PC-9 (cell line): Measurements from ENCODE around the gene SARS1. TPM values are rescaled to one million over a fixed set of nuclear protein-coding genes. Genes with fewer than 3 reads are reported as not detected.

ENCODE experiments used
- BruUV-seq: library from RNA; stranded (reverse); fragments of 400-500 nt; replicated peaks from 2 replicates; lab custom pipeline; 2021; lab: Mats Ljungman, UMichigan
- CTCF ChIA-PET: fragments of 300-600 bp; sonication (Branson Sonifier 250); formaldehyde crosslinking; loops from one replicate; lab custom pipeline; 2022; ENCODE audit warnings: antibody characterized with exemption; lab: Charles Lee
- POLR2A ChIA-PET: fragments of 300-600 bp; sonication (Branson Sonifier 250); formaldehyde crosslinking; loops from one replicate; lab custom pipeline; 2022; ENCODE audit warnings: antibody characterized with exemption; ENCODE audit not compliant: unreplicated experiment; lab: Charles Lee
- DNase-seq, 2 experiments: peaks; one replicate each; pipeline versions ENCODE4 v3.0.0 to v3.0.0-alpha.2; 2015 to 2022; ENCODE audit warnings: mixed read lengths in 1 of 2
- H2AFZ ChIP-seq: fragments of 200-600 bp; sonication (generic); 2 replicates; pipeline ENCODE4 v1.8.1; 2017; ENCODE audit warnings: antibody characterized with exemption
- H3F3A ChIP-seq: fragments of 200-600 bp; sonication (generic); 2 replicates; pipeline ENCODE4 v1.8.1; 2017; ENCODE audit warnings: antibody characterized with exemption, mild to moderate bottlenecking, low read depth; ENCODE audit not compliant: insufficient read depth
- H3K27ac ChIP-seq: fragments of 200-600 bp; sonication (generic); 2 replicates; pipeline ENCODE4 v1.6.1; 2016; ENCODE audit warnings: mixed run types
- H3K27me3 ChIP-seq: fragments of 200-600 bp; sonication (generic); 2 replicates; pipeline ENCODE4 v1.6.1; 2016; ENCODE audit warnings: low read depth, mixed run types; ENCODE audit not compliant: insufficient read depth
- H3K36me3 ChIP-seq: fragments of 200-600 bp; sonication (generic); 2 replicates; pipeline ENCODE4 v1.6.1; 2016; ENCODE audit warnings: low read depth, mixed run types
- H3K4me1 ChIP-seq: fragments of 200-600 bp; sonication (generic); replicated peaks from 2 replicates; pipeline ENCODE4 v1.6.1; 2016; ENCODE audit warnings: mixed run types; ENCODE audit not compliant: insufficient read depth
- H3K4me2 ChIP-seq: fragments of 200-600 bp; sonication (generic); 2 replicates; pipeline ENCODE4 v1.6.1; 2017; ENCODE audit warnings: mixed run types
- H3K4me3 ChIP-seq: fragments of 200-600 bp; sonication (generic); 2 replicates; pipeline ENCODE4 v1.6.1; 2016; ENCODE audit warnings: mixed run types
- H3K79me2 ChIP-seq: fragments of 200-600 bp; sonication (generic); 2 replicates; pipeline ENCODE4 v1.6.1; 2017; ENCODE audit warnings: low read depth, mixed run types
- H3K9me2 ChIP-seq: fragments of 200-600 bp; sonication (generic); 2 replicates; pipeline ENCODE4 v1.8.1; 2017; ENCODE audit warnings: mild to moderate bottlenecking; ENCODE audit not compliant: insufficient read depth
- H3K9me3 ChIP-seq: fragments of 200-600 bp; sonication (generic); 2 replicates; pipeline ENCODE4 v1.8.1; 2016; ENCODE audit warnings: low read depth; ENCODE audit not compliant: insufficient read depth
- H4K20me1 ChIP-seq: fragments of 200-600 bp; sonication (generic); 2 replicates; pipeline ENCODE4 v1.8.1; 2017; ENCODE audit not compliant: insufficient read depth
- CTCF ChIP-seq: fragments of 200-600 bp; sonication (generic); conservative IDR thresholded peaks from 2 replicates; pipeline ENCODE4 v1.6.1; 2017; ENCODE audit warnings: mixed run types, antibody characterized with exemption, mild to moderate bottlenecking, moderate library complexity
- EZH2 ChIP-seq: fragments of 200-600 bp; sonication (generic); IDR thresholded peaks from 2 replicates; pipeline ENCODE4 v1.8.0; 2017; ENCODE audit warnings: antibody characterized with exemption, low read depth
- intact Hi-C: fragments of 100-400 bp; cut with micrococcal nuclease; formaldehyde crosslinking; loops from one replicate; pipeline ENCODE4 v1.10.0; 2022; ENCODE audit not compliant: unreplicated experiment
- total RNA-seq: library from RNA; stranded (reverse); gene quantifications from 2 replicates; pipeline ENCODE4 v1.2.3, GENCODE V29; 2021

The SARS1 gene
- total RNA-seq, 1 experiment from 2014 or later: 206 TPM

GRCh38 chr1:109241841-109242345 is 28.2 kb downstream of the SARS1 start:
- Histone ChIP-seq H3K79me2 (no peaks in the 10 kb centered on the region), H3K9me3 (no peaks in the 10 kb centered on the region), H3K27me3 (no peaks in the 10 kb centered on the region), H3F3A (peaks cover 45% of the 10 kb centered on the region), H2AFZ (no peak overlapping the region), H3K4me2 (no peak overlapping the region), H3K27ac (no peak overlapping the region), H4K20me1 (no peaks in the 10 kb centered on the region; the same call in 1 of the 2 replicates), H3K4me3 (no peak overlapping the region), H3K36me3 (peaks cover 24% of the 10 kb centered on the region), H3K9me2 (no peaks in the 10 kb centered on the region), H3K4me1 (peaks cover 38% of the 10 kb centered on the region)
- DNase-seq: no peak
- TSS peak; percentile 20 for BruUV-seq
- TF ChIP-seq EZH2 (no peak), CTCF (no peak)
- intact Hi-C loops: no loop called here
- ChIA-PET POLR2A (interaction anchor here (0.6 kb wide), 1 partner anchor 158 kb away, joined by 27 read pairs; no protein-coding TSS in a partner anchor), CTCF (interaction anchor here (0.6 to 1.3 kb wide), 3 partner anchors 41 to 1256 kb away, joined by 3 to 4 read pairs (median 3); no protein-coding TSS in a partner anchor)

- BruUV-seq: no TSS peak
- Histone ChIP-seq H3K27ac (no peak overlapping the region), H4K20me1 (no peaks in the 10 kb centered on the region), H3K9me3 (no peaks in the 10 kb centered on the region), H3K9me2 (no peaks in the 10 kb centered on the region), H3K4me1 (peaks cover 38% of the 10 kb centered on the region), H3K79me2 (no peaks in the 10 kb centered on the region), H3K4me2 (no peak overlapping the region), H3K4me3 (no peak overlapping the region), H2AFZ (no peak overlapping the region), H3K27me3 (no peaks in the 10 kb centered on the region), H3F3A (peaks cover 40% of the 10 kb centered on the region), H3K36me3 (peaks cover 20% of the 10 kb centered on the region)
- no peak for TF ChIP-seq EZH2
- no peak for TF ChIP-seq CTCF
- ChIA-PET CTCF (no interaction called here), POLR2A (no interaction called here)
- no peak for DNase-seq
- intact Hi-C loops: no loop called here
Observed at GRCh38 chr1:109242387-109242786, 28.7 kb downstream of the SARS1 start.

GRCh38 chr1:109243221-109243620 is 29.5 kb downstream of the SARS1 start:
- Histone ChIP-seq H3K27ac (no peak overlapping the region), H2AFZ (no peak overlapping the region), H3K4me3 (no peak overlapping the region), H3K79me2 (no peaks in the 10 kb centered on the region), H3K4me1 (peaks cover 36% of the 10 kb centered on the region), H3K9me2 (no peaks in the 10 kb centered on the region), H3K9me3 (no peaks in the 10 kb centered on the region), H3K27me3 (no peaks in the 10 kb centered on the region), H3F3A (peaks cover 31% of the 10 kb centered on the region), H3K4me2 (no peak overlapping the region), H3K36me3 (peaks cover 11% of the 10 kb centered on the region), H4K20me1 (no peaks in the 10 kb centered on the region)
- intact Hi-C loops: no loop called here
- TF ChIP-seq EZH2 (no peak), CTCF (no peak)
- ChIA-PET POLR2A (no interaction called here), CTCF (no interaction called here)
- DNase-seq: no peak
- no TSS peak for BruUV-seq
